Thymus (tissue), 11 donors: Measurements from ENCODE around the gene ATP13A3. TPM values are rescaled to one million over a fixed set of nuclear protein-coding genes. Genes with fewer than 3 reads are reported as not detected.
"Not testable (repeated sequence)": the region's sequence is repeated elsewhere in the genome, so short reads cannot be mapped to it uniquely, and the experiment has no call there.

Experiments
- DNase-seq, 9 donors: peaks; one replicate each; pipeline ENCODE4 v3.0.0-alpha.2; 2013; ENCODE audit warnings: low spot score in 9 of 9, low read depth in 6 of 9, missing footprints in 1 of 9
- H3K27ac ChIP-seq, 2 donors: one replicate each; pipeline ENCODE4 v1.5.1; 2013; ENCODE audit warnings: control low read depth in 1 of 2, low read depth in 1 of 2, low read length in 1 of 2, mild to moderate bottlenecking in 1 of 2, moderate library complexity in 1 of 2
- H3K27me3 ChIP-seq, 2 donors: one replicate each; pipeline ENCODE4 v1.5.1; 2013; ENCODE audit warnings: low read length in 1 of 2; ENCODE audit not compliant: control insufficient read depth in 2 of 2, insufficient read depth in 1 of 2
- H3K36me3 ChIP-seq, 2 donors: one replicate each; pipeline ENCODE4 v1.5.1; 2013; ENCODE audit warnings: low read length in 1 of 2, mild to moderate bottlenecking in 1 of 2, moderate library complexity in 1 of 2; ENCODE audit not compliant: control insufficient read depth in 2 of 2, insufficient read depth in 2 of 2
- H3K4me1 ChIP-seq, 2 donors: one replicate each; pipeline ENCODE4 v1.5.1; 2013; ENCODE audit warnings: low read length in 2 of 2; ENCODE audit not compliant: control insufficient read depth in 2 of 2, insufficient read depth in 2 of 2
- H3K4me3 ChIP-seq, 2 donors: one replicate each; pipeline ENCODE4 v1.5.1; 2013; ENCODE audit warnings: low read length in 2 of 2, control low read depth in 1 of 2, mild to moderate bottlenecking in 1 of 2
- H3K9me3 ChIP-seq, 2 donors: one replicate each; pipeline ENCODE4 v1.5.1; 2013; ENCODE audit warnings: low read length in 1 of 2, mild to moderate bottlenecking in 1 of 2; ENCODE audit not compliant: control insufficient read depth in 2 of 2, insufficient read depth in 1 of 2
- WGBS: extraction: QIAGEN DNeasy Blood & Tissue Kit; methylation state at CpG from one replicate; pipeline ENCODE4 v1.1.7; 2013; 5-methylcytosine and 5-hydroxymethylcytosine counted together
- polyA plus RNA-seq: library from polyadenylated mRNA; stranded (reverse); fragments of 200-250 nt; gene quantifications from one replicate; pipeline ENCODE4 v1.2.3, GENCODE V29; 2013
- total RNA-seq: library from RNA; stranded (reverse); fragments of 120-200 nt; gene quantifications from one replicate; pipeline ENCODE4 v1.2.4, GENCODE V29; 2013
- donor health status: healthy.

The ATP13A3 gene
- total and polyA plus RNA-seq, 2 donors = 18.9 to 40.1 TPM

DNA sequence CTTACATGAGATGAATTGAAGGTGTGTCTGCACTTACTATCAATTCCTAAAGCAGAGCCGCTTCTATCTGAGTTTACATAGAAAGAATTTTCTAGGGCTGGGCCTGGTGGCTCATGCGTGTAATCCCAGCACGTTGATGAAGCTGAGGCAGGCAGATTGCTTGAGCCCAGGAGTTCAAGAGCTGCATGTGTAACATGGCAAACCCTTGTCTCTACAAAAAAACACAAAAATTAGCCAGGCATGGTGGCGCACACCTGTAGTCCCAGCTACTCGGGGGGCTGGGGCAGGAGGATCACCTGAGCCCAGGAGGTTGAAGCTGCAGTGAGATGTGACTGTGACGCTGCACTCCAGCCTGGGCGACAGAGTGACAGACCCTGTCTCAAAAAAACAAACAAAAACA, 18.1 kb upstream of the ATP13A3 start:
- Histone ChIP-seq H3K9me3 (no peaks in the 10 kb centered on the region), H3K36me3 (no peaks in the 10 kb centered on the region)
- 98% methylated on average over 7 of the region's 7 CpGs for WGBS

DNA sequence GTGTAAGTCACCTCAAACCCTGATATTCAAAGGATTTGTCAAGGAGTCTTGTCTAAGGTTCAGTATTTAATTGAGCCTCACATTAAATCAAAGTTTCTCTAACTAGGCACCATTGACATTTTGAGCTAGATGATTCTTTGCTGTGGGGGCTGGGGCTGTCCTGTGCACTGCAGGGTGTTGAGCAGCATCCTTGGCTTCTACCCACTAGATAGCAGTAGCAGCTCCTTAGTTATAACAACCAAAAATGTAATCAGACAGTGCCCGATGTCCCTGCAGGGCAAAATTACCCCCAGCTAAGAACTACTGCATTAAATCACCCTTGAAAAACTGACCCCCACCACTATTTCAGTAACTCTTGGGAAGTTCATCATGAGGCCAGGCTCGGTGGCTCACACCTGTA, 17.3 kb upstream of the ATP13A3 start:
- Histone ChIP-seq H3K27me3 (no peaks in the 10 kb centered on the region), H3K9me3 (no peaks in the 10 kb centered on the region), H3K4me1 (no peaks in the 10 kb centered on the region), H3K4me3 (no peak overlapping the region), H3K27ac (no peak overlapping the region), H3K36me3 (no peaks in the 10 kb centered on the region)
- WGBS = 98% methylated on average over 2 of the region's 2 CpGs
- no peak for DNase-seq

More for the DNA sequence above, 18.1 kb upstream of the ATP13A3 start:
- DNase-seq = no peak
- Histone ChIP-seq H3K27ac (no peak overlapping the region), H3K27me3 (no peaks in the 10 kb centered on the region), H3K4me1 (no peaks in the 10 kb centered on the region), H3K4me3 (no peak overlapping the region)

DNA sequence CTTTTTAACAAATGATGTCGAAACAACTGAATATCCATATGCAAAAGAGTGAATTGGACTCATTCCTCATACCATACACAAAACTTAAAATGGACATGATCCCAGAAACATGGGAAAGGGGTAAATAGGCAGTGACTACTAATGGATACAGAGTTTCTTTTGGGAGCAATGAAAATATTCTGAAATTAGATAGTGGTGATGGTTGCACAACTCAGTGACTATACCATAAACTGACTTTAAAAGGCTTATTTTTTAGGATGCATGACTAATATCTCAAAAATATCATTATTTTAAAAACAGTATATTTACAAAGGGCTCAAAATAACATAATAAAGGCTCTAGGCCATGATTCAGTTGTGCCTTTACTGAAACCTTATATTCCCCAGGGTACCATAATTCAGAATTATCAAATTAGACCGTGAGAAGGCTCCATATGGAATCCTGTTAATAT, 16.3 kb upstream of the ATP13A3 start:
- 98% methylated on average over 2 of the region's 2 CpGs for WGBS
- no peak for DNase-seq
- no peaks in the 10 kb centered on the region for H3K4me1 ChIP-seq

DNA sequence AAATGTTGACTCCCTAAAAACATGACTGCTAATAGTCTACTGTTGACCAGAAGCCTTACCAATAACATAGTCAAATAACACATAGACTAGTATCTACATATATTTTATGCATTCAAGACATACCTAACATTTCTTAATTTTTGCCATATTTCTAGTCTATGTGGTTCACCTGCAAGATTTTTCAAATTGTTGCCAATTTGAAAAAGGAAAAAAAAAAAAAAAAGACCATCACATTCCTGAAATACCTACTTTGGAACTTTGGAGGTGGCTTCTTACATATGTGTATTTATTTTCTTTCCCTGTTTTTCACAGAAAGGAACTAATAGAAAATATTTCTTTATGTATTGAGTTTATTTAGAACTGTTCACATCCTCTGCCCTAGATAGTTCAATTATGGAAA, 13.4 kb upstream of the ATP13A3 start:
- DNase-seq = no peak
- H3K4me3 ChIP-seq = no peak overlapping the region
- no peaks in the 10 kb centered on the region for H3K27me3 ChIP-seq
- peaks cover 0 to 8% of the 10 kb centered on the region in 2 donors for H3K4me1 ChIP-seq
- no peaks in the 10 kb centered on the region for H3K36me3 ChIP-seq
- H3K9me3 ChIP-seq = no peaks in the 10 kb centered on the region
- H3K27ac ChIP-seq = no peak overlapping the region

More for the DNA sequence above, 16.3 kb upstream of the ATP13A3 start:
- H3K9me3 ChIP-seq = no peaks in the 10 kb centered on the region
- H3K36me3 ChIP-seq = no peaks in the 10 kb centered on the region
- H3K27ac ChIP-seq = no peak overlapping the region
- no peaks in the 10 kb centered on the region for H3K27me3 ChIP-seq
- no peak overlapping the region for H3K4me3 ChIP-seq

DNA sequence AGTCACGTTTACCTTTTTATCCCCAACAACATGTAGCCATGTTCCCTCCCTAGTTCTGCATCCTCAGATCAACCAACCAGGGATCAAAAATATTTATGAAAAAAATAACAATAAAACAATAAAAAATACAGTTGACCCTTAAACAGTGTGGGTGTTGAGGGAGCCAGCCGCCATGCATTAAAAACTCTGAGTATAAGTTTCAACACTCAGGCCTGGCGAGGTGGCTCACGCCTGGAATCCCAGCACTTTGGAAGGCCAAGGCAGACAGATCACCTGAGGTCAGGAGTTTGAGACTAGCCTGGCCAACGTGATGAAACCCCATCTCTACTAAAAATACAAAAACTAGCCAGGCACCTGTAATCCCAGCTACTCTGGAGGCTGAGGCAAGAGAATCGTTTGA, 12.7 kb upstream of the ATP13A3 start:
- WGBS = 95% methylated on average over 6 of the region's 6 CpGs
- H3K4me3 ChIP-seq, H3K27me3 ChIP-seq, H3K9me3 ChIP-seq, H3K36me3 ChIP-seq, H3K4me1 ChIP-seq, DNase-seq, H3K27ac ChIP-seq: not testable (repeated sequence)

DNA sequence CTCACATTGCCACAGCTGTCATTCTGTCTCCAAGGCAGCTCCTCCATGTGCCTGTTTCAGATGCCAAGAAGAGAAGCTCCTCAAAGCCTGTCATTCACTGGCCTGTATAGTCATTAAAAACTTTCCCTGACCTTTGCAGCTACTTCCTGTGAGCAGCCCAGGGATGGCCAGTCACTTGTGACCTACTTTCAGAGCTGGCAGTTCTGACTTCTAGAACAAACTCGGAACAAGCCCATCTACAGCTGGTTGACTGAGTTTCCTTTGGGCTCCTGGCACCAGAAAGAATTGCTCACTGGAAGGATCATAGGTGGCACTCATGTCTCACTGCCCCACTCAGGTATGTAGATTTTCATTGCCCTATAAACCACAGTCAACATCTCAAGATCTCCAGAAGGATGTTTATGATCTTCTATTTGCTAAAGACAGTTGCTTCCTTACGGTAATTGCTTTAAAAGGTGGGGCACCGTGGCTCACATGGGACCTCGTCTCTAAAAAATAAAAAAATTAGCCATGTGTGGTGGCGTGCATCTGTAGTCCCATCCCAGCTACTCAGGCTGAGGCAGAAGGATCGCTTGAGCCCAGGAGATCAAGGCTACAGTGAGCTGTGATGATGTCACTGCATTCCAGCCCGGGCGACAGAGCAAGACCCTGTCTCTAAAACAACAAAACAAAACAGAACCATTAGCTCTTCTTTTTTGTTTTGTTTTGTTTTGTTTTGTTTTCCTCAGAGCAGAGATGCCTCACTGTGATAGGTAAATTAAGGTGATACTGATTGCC, 11.2 kb upstream of the ATP13A3 start:
- Histone ChIP-seq H3K9me3 (no peaks in the 10 kb centered on the region), H3K4me1 (peaks cover 0 to 8% of the 10 kb centered on the region in 2 donors), H3K27me3 (no peaks in the 10 kb centered on the region), H3K27ac (no peak overlapping the region), H3K36me3 (no peaks in the 10 kb centered on the region), H3K4me3 (no peak overlapping the region)
- no peak for DNase-seq
- 94% methylated on average over 8 of the region's 8 CpGs for WGBS

DNA sequence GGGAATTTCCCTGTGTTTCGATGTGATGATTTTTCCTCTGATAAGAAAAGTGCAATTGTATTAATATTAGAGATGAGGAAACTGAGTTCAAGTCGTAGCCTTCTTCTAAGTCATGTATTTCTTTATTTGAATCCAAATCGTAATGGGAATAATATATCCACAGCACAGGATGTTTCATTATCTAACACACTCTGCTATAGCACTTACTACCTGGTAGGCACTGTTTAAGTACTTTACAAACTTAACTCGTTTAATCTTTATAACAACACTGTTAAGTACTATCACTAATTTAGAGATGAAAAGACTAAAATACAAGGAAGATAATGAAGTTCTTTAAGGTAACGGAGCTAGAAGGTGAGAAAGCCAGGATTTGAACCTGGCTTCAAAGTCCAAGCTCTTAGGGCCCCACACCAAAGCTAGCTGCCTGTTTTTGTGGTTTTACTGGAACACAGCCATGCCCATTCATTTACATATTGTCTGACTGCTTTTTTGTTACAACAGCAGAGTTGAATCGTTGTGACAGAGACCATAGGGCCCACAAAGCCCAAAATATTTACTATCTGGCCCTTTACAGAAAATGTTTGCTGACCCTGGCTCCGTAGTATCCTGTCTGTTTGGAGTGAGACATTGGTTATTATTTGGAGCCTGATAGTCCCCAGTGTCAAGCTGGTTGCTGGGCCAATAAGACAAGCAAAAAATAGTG, 9.6 kb upstream of the ATP13A3 start:
- Histone ChIP-seq H3K27me3 (no peaks in the 10 kb centered on the region), H3K36me3 (no peaks in the 10 kb centered on the region), H3K4me3 (no peak overlapping the region), H3K4me1 (peaks cover 0 to 8% of the 10 kb centered on the region in 2 donors), H3K9me3 (no peaks in the 10 kb centered on the region), H3K27ac (no peak overlapping the region)
- no peak for DNase-seq
- 57% methylated on average over 7 of the region's 7 CpGs for WGBS

DNA sequence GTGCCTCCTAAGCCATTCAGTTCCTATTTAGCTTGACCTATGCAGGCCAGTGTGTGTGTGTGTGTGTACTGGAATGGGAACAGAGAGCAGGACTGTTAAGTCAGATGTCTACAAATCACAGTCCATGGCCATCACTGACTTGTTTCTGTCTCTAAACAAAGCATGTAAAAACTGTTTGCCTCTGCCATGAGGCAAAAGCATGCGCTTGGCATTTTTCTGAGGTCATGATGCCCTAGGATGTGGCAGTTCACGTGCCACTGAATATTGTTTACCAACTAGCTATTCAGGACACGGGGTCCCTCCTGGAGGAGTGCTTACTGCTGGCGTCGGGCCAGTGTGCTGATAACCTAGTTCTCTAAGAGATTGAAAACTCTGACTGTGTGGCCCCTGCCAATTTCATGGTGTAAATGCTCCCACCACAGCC, 8.2 kb upstream of the ATP13A3 start:
- Histone ChIP-seq H3K27me3 (no peaks in the 10 kb centered on the region), H3K36me3 (no peaks in the 10 kb centered on the region), H3K27ac (no peak overlapping the region), H3K9me3 (no peaks in the 10 kb centered on the region), H3K4me3 (no peak overlapping the region), H3K4me1 (peaks cover 0 to 8% of the 10 kb centered on the region in 2 donors)
- no peak for DNase-seq
- 97% methylated on average over 5 of the region's 5 CpGs for WGBS
